PC-3 (cell line): ENCODE measurements around the gene GPC6.

Source experiments
- EZH2 ChIP-seq: fragments of 300-600 bp; sonication (generic); IDR thresholded peaks from one replicate; pipeline ENCODE4 v1.6.1; 2017; ENCODE audit warnings: antibody characterized with exemption, mild to moderate bottlenecking, low read length; ENCODE audit not compliant: unreplicated experiment
- EZH2phosphoT487 ChIP-seq: fragments of 300-600 bp; sonication (generic); IDR thresholded peaks from 2 replicates; pipeline ENCODE4 v1.6.1; 2018; ENCODE audit warnings: mild to moderate bottlenecking, antibody characterized with exemption, low read length, borderline replicate concordance
- TF ChIP-seq, protein P1 (sequence below): fragments of 300-600 bp; sonication (generic); conservative IDR thresholded peaks from 2 replicates; pipeline ENCODE4 v1.5.1; 2017; ENCODE audit warnings: antibody characterized with exemption, low read depth, mild to moderate bottlenecking, low read length

GRCh38 chr13:94168783-94169453, 942.3 kb downstream of the GPC6 start:
- TF ChIP-seq, protein P1, sequence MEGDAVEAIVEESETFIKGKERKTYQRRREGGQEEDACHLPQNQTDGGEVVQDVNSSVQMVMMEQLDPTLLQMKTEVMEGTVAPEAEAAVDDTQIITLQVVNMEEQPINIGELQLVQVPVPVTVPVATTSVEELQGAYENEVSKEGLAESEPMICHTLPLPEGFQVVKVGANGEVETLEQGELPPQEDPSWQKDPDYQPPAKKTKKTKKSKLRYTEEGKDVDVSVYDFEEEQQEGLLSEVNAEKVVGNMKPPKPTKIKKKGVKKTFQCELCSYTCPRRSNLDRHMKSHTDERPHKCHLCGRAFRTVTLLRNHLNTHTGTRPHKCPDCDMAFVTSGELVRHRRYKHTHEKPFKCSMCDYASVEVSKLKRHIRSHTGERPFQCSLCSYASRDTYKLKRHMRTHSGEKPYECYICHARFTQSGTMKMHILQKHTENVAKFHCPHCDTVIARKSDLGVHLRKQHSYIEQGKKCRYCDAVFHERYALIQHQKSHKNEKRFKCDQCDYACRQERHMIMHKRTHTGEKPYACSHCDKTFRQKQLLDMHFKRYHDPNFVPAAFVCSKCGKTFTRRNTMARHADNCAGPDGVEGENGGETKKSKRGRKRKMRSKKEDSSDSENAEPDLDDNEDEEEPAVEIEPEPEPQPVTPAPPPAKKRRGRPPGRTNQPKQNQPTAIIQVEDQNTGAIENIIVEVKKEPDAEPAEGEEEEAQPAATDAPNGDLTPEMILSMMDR = no peak
- TF ChIP-seq EZH2phosphoT487 = no peak
- TF ChIP-seq EZH2 = no peak
